H9 (cell line): ENCODE results near the gene IL33. TPM values are rescaled to one million over a fixed set of nuclear protein-coding genes. Genes with fewer than 3 reads are reported as not detected.

Experiments used
- DNase-seq: peaks from one replicate; pipeline ENCODE4 v3.0.0-alpha.2; 2017
- H2AFZ ChIP-seq: one replicate; pipeline ENCODE4 v1.6.1; 2013; ENCODE audit warnings: mild to moderate bottlenecking, low read length, control low read depth, moderate library complexity
- H2AK5ac ChIP-seq: 2 replicates; pipeline ENCODE4 v1.6.1; 2013; ENCODE audit warnings: low read length, control low read depth, mixed read lengths; ENCODE audit not compliant: insufficient read length
- H2BK120ac ChIP-seq: one replicate; pipeline ENCODE4 v1.6.1; 2013; ENCODE audit warnings: low read depth, mild to moderate bottlenecking, low read length, control low read depth, inconsistent platforms; ENCODE audit not compliant: poor library complexity, severe bottlenecking
- H2BK12ac ChIP-seq: 2 replicates; pipeline ENCODE4 v1.6.1; 2013; ENCODE audit warnings: low read length, control low read depth, mixed read lengths, low read depth; ENCODE audit not compliant: insufficient read length
- H2BK15ac ChIP-seq: 2 replicates; pipeline ENCODE4 v1.6.1; 2013; ENCODE audit warnings: low read depth, low read length, control low read depth
- H2BK20ac ChIP-seq: one replicate; pipeline ENCODE4 v1.6.1; 2013; ENCODE audit warnings: low read depth, mild to moderate bottlenecking, low read length, control low read depth, inconsistent platforms; ENCODE audit not compliant: poor library complexity, severe bottlenecking
- H2BK5ac ChIP-seq: 2 replicates; pipeline ENCODE4 v1.6.1; 2013; ENCODE audit warnings: low read length, control low read depth, mixed read lengths; ENCODE audit not compliant: insufficient read length
- H3K14ac ChIP-seq: 2 replicates; pipeline ENCODE4 v1.6.1; 2013; ENCODE audit warnings: low read length, control low read depth; ENCODE audit not compliant: insufficient read depth
- H3K18ac ChIP-seq: 2 replicates; pipeline ENCODE4 v1.6.1; 2013; ENCODE audit warnings: low read depth, mild to moderate bottlenecking, mixed read lengths, low read length, control low read depth; ENCODE audit not compliant: insufficient read length
- H3K23ac ChIP-seq: 2 replicates; pipeline ENCODE4 v1.6.1; 2013; ENCODE audit warnings: low read length, control low read depth, mixed read lengths, low read depth; ENCODE audit not compliant: insufficient read length
- H3K23me2 ChIP-seq: 2 replicates; pipeline ENCODE4 v1.6.1; 2013; ENCODE audit warnings: low read depth, mild to moderate bottlenecking, mixed read lengths, low read length, control low read depth; ENCODE audit not compliant: insufficient read length, poor library complexity, severe bottlenecking
- H3K27ac ChIP-seq: 2 replicates; pipeline ENCODE4 v1.5.1; 2013; ENCODE audit warnings: low read length, control low read depth, mixed read lengths, low read depth; ENCODE audit not compliant: insufficient read length
- H3K27me3 ChIP-seq: 2 replicates; pipeline ENCODE4 v1.6.1; 2013; ENCODE audit warnings: low read length, control low read depth, inconsistent platforms; ENCODE audit not compliant: insufficient read depth
- H3K4ac ChIP-seq: 2 replicates; pipeline ENCODE4 v1.6.1; 2013; ENCODE audit warnings: low read depth, mild to moderate bottlenecking, control low read depth, inconsistent platforms, low read length, moderate library complexity
- H3K4me1 ChIP-seq: 2 replicates; pipeline ENCODE4 v1.6.1; 2013; ENCODE audit warnings: low read length, control low read depth, inconsistent platforms; ENCODE audit not compliant: insufficient read depth
- H3K4me2 ChIP-seq: 2 replicates; pipeline ENCODE4 v1.6.1; 2013; ENCODE audit warnings: low read length, control low read depth, mixed read lengths; ENCODE audit not compliant: insufficient read length, insufficient read depth
- H3K56ac ChIP-seq: 2 replicates; pipeline ENCODE4 v1.6.1; 2013; ENCODE audit warnings: low read depth, mild to moderate bottlenecking, mixed read lengths, low read length, control low read depth; ENCODE audit not compliant: insufficient read length
- H3K79me1 ChIP-seq: 2 replicates; pipeline ENCODE4 v1.6.1; 2013; ENCODE audit warnings: low read depth, mild to moderate bottlenecking, moderate library complexity, low read length, control low read depth, inconsistent platforms; ENCODE audit not compliant: insufficient read depth, poor library complexity, severe bottlenecking
- H3K79me2 ChIP-seq: 2 replicates; pipeline ENCODE4 v1.6.1; 2013; ENCODE audit warnings: low read length, control low read depth, inconsistent platforms; ENCODE audit not compliant: insufficient read depth
- H3K9ac ChIP-seq: 2 replicates; pipeline ENCODE4 v1.6.1; 2013; ENCODE audit warnings: low read length, control low read depth, mixed read lengths; ENCODE audit not compliant: insufficient read length; ENCODE audit errors: extremely low read depth
- H3K9me3 ChIP-seq: one replicate; pipeline ENCODE4 v1.6.1; 2013; ENCODE audit warnings: low read depth, low read length, inconsistent platforms; ENCODE audit not compliant: control insufficient read depth
- H3T11ph ChIP-seq: one replicate; pipeline ENCODE4 v1.6.1; 2013; ENCODE audit warnings: mild to moderate bottlenecking, low read length, control low read depth, inconsistent platforms
- H4K20me1 ChIP-seq: one replicate; pipeline ENCODE4 v1.6.1; 2013; ENCODE audit not compliant: control insufficient read depth, insufficient read length, insufficient read depth
- H4K5ac ChIP-seq: 2 replicates; pipeline ENCODE4 v1.6.1; 2013; ENCODE audit warnings: low read depth, mild to moderate bottlenecking, mixed read lengths, low read length, control low read depth; ENCODE audit not compliant: insufficient read length
- H4K8ac ChIP-seq: replicated peaks from 2 replicates; pipeline ENCODE4 v1.6.1; 2013; ENCODE audit warnings: low read length, control low read depth, mixed read lengths, low read depth; ENCODE audit not compliant: insufficient read length
- H4K91ac ChIP-seq: 2 replicates; pipeline ENCODE4 v1.6.1; 2013; ENCODE audit warnings: low read depth, mild to moderate bottlenecking, moderate library complexity, mixed read lengths, low read length, control low read depth; ENCODE audit not compliant: insufficient read length
- H3K27ac Mint-ChIP-seq, 3 experiments: 2 replicates in 2 of 3; 3 replicates in 1 of 3; pipeline ENCODE4 v1.8.0; 2020 to 2021; ENCODE audit warnings: mixed read lengths in 3 of 3, mild to moderate bottlenecking in 1 of 3, moderate library complexity in 1 of 3
- H3K27me3 Mint-ChIP-seq: 2 replicates; pipeline ENCODE4 v1.8.0; 2021; ENCODE audit warnings: low read depth, mild to moderate bottlenecking, moderate library complexity, mixed read lengths
- H3K36me3 Mint-ChIP-seq, 3 experiments: 2 replicates in 2 of 3; 3 replicates in 1 of 3; pipeline ENCODE4 v1.8.0; 2020 to 2021; ENCODE audit warnings: low read depth in 3 of 3, mixed read lengths in 3 of 3; ENCODE audit not compliant: insufficient read depth in 1 of 3
- H3K4me1 Mint-ChIP-seq, 2 experiments: 2 replicates each; pipeline ENCODE4 v1.8.0; 2020; ENCODE audit warnings: mixed read lengths in 2 of 2
- H3K4me3 Mint-ChIP-seq, 2 experiments: 2 replicates in 1 of 2; 3 replicates in 1 of 2; pipeline ENCODE4 v1.8.0; 2020 to 2021; ENCODE audit warnings: mild to moderate bottlenecking in 2 of 2, mixed read lengths in 2 of 2, moderate library complexity in 1 of 2
- H3K9me3 Mint-ChIP-seq, 2 experiments: 2 replicates in 1 of 2; 3 replicates in 1 of 2; pipeline ENCODE4 v1.8.0; 2020; ENCODE audit warnings: mild to moderate bottlenecking in 2 of 2, mixed read lengths in 2 of 2, moderate library complexity in 1 of 2
- WGBS: extraction: QIAGEN DNeasy Blood & Tissue Kit; methylation state at CpG from one replicate; pipeline ENCODE4 v1.1.7; 2013; ENCODE audit warnings: missing lambda C conversion rate, low lambda C conversion rate, mixed read lengths; ENCODE audit not compliant: insufficient read length; ENCODE audit errors: extremely low coverage; 5-methylcytosine and 5-hydroxymethylcytosine counted together
- total RNA-seq: library from RNA; stranded (reverse); gene quantifications from 2 replicates; pipeline ENCODE4 v1.2.1, GENCODE V29; 2021
- TF ChIP-seq, protein P1 (sequence below): fragments of 200-600 bp; sonication (generic); conservative IDR thresholded peaks from 3 replicates; pipeline ENCODE4 v1.8.0; 2021; ENCODE audit warnings: antibody characterized with exemption, mild to moderate bottlenecking

The IL33 gene
- total RNA-seq, 1 experiment from 2014 or later: not detected

DNA sequence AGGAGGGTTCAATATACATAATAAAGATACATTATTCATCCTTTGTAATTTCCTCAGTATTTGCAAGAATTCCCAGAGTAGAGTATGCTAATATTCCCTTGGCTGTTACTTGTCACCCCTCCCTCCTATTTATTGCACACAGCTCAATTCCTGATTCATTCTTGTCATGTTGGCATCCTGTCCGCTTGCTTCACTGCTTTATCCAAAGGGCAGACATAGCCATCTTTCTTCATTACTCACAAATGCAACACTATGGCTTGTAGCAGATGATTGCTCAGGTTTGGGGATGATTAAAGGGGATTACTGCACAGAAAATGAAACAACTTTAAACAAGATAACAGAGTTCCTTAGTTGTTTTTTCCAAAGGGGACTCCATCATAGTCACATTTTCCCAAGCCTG, 1.2 kb upstream of the IL33 start:
- TF ChIP-seq, protein P1, sequence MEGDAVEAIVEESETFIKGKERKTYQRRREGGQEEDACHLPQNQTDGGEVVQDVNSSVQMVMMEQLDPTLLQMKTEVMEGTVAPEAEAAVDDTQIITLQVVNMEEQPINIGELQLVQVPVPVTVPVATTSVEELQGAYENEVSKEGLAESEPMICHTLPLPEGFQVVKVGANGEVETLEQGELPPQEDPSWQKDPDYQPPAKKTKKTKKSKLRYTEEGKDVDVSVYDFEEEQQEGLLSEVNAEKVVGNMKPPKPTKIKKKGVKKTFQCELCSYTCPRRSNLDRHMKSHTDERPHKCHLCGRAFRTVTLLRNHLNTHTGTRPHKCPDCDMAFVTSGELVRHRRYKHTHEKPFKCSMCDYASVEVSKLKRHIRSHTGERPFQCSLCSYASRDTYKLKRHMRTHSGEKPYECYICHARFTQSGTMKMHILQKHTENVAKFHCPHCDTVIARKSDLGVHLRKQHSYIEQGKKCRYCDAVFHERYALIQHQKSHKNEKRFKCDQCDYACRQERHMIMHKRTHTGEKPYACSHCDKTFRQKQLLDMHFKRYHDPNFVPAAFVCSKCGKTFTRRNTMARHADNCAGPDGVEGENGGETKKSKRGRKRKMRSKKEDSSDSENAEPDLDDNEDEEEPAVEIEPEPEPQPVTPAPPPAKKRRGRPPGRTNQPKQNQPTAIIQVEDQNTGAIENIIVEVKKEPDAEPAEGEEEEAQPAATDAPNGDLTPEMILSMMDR: no peak
- Histone ChIP-seq H3K4me2 (no peak overlapping the region), H4K20me1 (no peaks in the 10 kb centered on the region), H2AFZ (no peak overlapping the region), H2BK120ac (no peak overlapping the region), H3K18ac (no peak overlapping the region), H3K23ac (no peak overlapping the region), H4K5ac (no peak overlapping the region), H2AK5ac (no peak overlapping the region), H3K9me3 (peaks cover 4% of the 10 kb centered on the region), H3K79me2 (no peaks in the 10 kb centered on the region), H2BK12ac (no peak overlapping the region), H2BK20ac (no peak overlapping the region), H4K91ac (no peak overlapping the region), H3K27me3 (no peaks in the 10 kb centered on the region), H3K4ac (no peak overlapping the region), H3K79me1 (no peaks in the 10 kb centered on the region), H3K23me2 (no peaks in the 10 kb centered on the region), H4K8ac (no peak overlapping the region), H3K4me1 (no peaks in the 10 kb centered on the region), H2BK5ac (no peak overlapping the region), H3K56ac (no peak overlapping the region), H2BK15ac (no peak overlapping the region), H3T11ph (no peak overlapping the region), H3K14ac (no peak overlapping the region), H3K9ac (no peak overlapping the region), H3K27ac (no peak overlapping the region)
- DNase-seq: no peak
- H3K27me3 Mint-ChIP-seq: no peaks in the 10 kb centered on the region
- H3K4me1 Mint-ChIP-seq: peaks cover 4 to 8% of the 10 kb centered on the region in 2 experiments
- H3K27ac Mint-ChIP-seq: no peak overlapping the region
- peaks cover 0 to 10% (median 7%) of the 10 kb centered on the region in 3 experiments; a peak in 4 of 7 replicates for H3K36me3 Mint-ChIP-seq
- no peak overlapping the region for H3K4me3 Mint-ChIP-seq
- peaks cover 10 to 14% of the 10 kb centered on the region in 2 experiments for H3K9me3 Mint-ChIP-seq
- no CpG with 5 or more reads among the region's 1 CpG for WGBS
